T-helper 2 cell treated with Interferon-gamma antibody and Interleukin-4, amounts not matched to agents 100 ng/mL and 5 ng/mL, for 36 hours (primary cell): Measurements from ENCODE around the gene TMEM184B. TPM values are rescaled to one million over a fixed set of nuclear protein-coding genes. Genes with fewer than 3 reads are reported as not detected.

ENCODE experiments used
- total RNA-seq: library from RNA; stranded (reverse); gene quantifications from 2 replicates; pipeline ENCODE4 v1.2.3, GENCODE V29; 2022

TMEM184B gene
- total RNA-seq, 1 donor from 2014 or later = 35.1 TPM

Other genes starting within 250 kb of the TMEM184B start
- gene PICK1, start 215.6 kb downstream of the TMEM184B start, total RNA-seq = 10.0 and 11.3 TPM in 2 replicates
- not detected in 2 replicates for gene SLC16A8, start 188.8 kb downstream of the TMEM184B start, total RNA-seq
- gene BAIAP2L2, start 162.3 kb downstream of the TMEM184B start, total RNA-seq = 0.70 and 0.77 TPM in 2 replicates
- gene PLA2G6, start 91.2 kb downstream of the TMEM184B start, total RNA-seq = 47.4 and 47.7 TPM in 2 replicates
- gene MAFF, start 71.0 kb downstream of the TMEM184B start, total RNA-seq = 4.3 and 4.7 TPM in 2 replicates
- gene CSNK1E, start 44.4 kb upstream of the TMEM184B start, total RNA-seq = 94.6 and 94.7 TPM in 2 replicates
- gene KCNJ4, start 182.2 kb upstream of the TMEM184B start, total RNA-seq = not detected in 2 replicates
- 1.3 and 1.6 TPM in 2 replicates for gene KDELR3, start 195.1 kb upstream of the TMEM184B start, total RNA-seq
- 423 and 434 TPM in 2 replicates for gene DDX17, start 233.3 kb upstream of the TMEM184B start, total RNA-seq